Adrenal gland (tissue), 5 donors: ENCODE results near the gene STX2.

Source experiments
- POLR2A ChIP-seq, 2 donors: fragments of 450-650 bp; IDR thresholded peaks; one replicate each; pipeline ENCODE4 v1.6.1; 2017; ENCODE audit warnings: antibody characterized with exemption in 2 of 2, mild to moderate bottlenecking in 2 of 2, moderate library complexity in 1 of 2
- TF ChIP-seq, protein P1 (sequence below), 6 experiments: fragments of 450-650 bp in 4 of 6; fragments of 200-600 bp in 2 of 6; sonication (generic) in 1 of 6; IDR thresholded peaks; 1 replicate in 5 of 6; 2 replicates in 1 of 6; pipeline versions ENCODE4 v1.5.1 to v1.8.0; 2016 to 2021; ENCODE audit warnings: antibody characterized with exemption in 6 of 6, mild to moderate bottlenecking in 2 of 6, moderate library complexity in 1 of 6
- donor health status: DM: no; HTN: no; CAD: no.

DNA sequence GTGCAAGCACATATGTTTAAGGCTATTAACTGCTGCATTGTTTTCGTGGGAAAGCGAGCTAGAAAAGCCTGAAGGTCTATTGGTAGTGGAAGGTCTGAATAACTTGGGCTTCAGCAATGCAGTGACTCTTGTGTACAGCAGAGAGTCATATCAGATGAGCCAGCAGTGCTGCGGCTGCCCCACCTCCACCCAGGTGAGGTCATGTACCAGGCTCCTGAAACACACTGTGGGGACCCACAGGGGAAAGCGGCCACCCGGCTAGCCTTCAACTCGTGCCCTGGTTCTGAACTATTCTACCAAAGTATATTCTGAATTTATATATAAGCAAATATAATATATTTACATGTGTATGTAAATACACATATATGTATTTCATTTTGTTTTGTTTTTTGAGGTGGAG, 20.1 kb upstream of the STX2 start:
- TF ChIP-seq POLR2A (IDR thresholded peaks at IDR 0.05) = no peak
- TF ChIP-seq, protein P1, sequence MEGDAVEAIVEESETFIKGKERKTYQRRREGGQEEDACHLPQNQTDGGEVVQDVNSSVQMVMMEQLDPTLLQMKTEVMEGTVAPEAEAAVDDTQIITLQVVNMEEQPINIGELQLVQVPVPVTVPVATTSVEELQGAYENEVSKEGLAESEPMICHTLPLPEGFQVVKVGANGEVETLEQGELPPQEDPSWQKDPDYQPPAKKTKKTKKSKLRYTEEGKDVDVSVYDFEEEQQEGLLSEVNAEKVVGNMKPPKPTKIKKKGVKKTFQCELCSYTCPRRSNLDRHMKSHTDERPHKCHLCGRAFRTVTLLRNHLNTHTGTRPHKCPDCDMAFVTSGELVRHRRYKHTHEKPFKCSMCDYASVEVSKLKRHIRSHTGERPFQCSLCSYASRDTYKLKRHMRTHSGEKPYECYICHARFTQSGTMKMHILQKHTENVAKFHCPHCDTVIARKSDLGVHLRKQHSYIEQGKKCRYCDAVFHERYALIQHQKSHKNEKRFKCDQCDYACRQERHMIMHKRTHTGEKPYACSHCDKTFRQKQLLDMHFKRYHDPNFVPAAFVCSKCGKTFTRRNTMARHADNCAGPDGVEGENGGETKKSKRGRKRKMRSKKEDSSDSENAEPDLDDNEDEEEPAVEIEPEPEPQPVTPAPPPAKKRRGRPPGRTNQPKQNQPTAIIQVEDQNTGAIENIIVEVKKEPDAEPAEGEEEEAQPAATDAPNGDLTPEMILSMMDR (IDR thresholded peaks at IDR 0.05) = no peak
